ENCODE data around the gene WIPF1.

The WIPF1 gene

DNA sequence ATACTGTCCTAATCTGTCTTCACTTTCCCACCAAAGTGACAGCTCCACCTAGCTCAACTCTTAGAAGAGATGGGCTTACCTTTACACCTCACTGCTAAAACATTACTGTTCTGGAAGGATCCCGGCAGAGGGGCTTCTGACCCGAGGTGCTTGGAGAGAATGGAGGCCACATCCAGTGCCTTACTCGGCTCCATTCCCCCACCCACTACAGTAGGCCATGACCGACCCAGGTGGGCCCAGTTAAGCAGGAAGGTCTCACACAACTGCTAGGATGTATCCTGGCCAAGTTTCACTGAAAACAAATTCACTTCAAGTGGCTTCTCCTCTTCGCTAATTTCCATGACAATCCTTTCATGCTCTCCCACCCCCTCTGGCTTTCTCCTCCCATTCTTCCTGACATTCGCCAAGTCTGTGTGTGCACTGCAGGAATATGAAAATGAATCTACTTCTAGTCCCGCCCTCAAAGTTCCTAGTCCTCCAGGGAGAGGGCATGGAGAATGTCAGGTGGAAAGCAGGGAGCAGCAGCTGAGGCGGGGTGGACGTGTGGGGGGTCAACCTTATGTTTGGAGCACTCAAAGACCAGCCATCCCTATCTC lies 11.8 kb downstream of the WIPF1 start:
- no peak overlapping the region for H3K4me3 ChIP-seq (ENCODE audit: low read depth, low read length)
- no peak for DNase-seq (ENCODE audit: low read depth)
- no peak for TF ChIP-seq CTCF (conservative IDR thresholded peaks at IDR 0.05; ENCODE audit: low read depth, low read length)

DNA sequence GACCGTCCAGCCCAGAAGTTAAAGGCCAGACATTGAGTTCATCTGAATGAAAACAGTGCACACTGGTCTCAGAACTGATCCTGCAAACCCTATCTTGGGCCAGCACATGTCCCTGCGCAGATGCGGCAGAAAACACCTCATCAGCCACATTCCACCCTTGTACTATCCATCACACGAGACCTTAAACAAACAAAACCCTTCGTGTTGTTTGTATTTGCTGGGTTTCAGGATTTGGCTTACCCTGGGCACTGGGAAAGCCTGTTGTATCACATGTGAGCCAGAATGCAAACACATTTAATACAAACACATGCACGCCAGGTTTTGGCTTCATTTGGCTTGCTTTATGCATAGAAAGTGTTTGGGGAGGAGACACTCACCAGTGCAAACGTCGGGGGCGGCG lies 12.5 kb downstream of the WIPF1 start:
- no peak overlapping the region for H3K4me3 ChIP-seq (ENCODE audit: low read depth, low read length)
- TF ChIP-seq CTCF (conservative IDR thresholded peaks at IDR 0.05; ENCODE audit: low read depth, low read length) = no peak
- no peak for DNase-seq (ENCODE audit: low read depth)

DNA sequence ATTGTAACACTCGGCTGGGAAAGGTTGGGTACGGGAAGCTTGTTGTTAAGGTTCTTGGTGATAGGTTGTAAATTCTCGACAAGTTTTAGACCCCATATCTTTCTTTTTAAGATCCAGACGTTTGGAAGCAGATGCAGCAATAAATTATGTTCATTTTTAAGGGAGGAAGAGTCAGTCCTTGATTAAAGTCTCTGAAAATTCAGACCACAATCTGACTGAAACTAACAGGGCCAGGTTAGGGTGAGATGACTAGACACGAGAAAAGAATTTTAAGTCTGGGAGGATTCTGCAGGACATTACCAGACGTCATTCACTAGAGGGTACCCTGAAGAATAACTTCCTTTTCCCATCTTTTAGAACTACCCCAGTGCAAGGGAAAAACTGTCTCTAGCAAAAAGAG lies 16.1 kb downstream of the WIPF1 start:
- no peak for TF ChIP-seq CTCF (conservative IDR thresholded peaks at IDR 0.05; ENCODE audit: low read depth, low read length)
- DNase-seq (ENCODE audit: low read depth) = no peak
- H3K4me3 ChIP-seq (ENCODE audit: low read depth, low read length) = no peak overlapping the region

DNA sequence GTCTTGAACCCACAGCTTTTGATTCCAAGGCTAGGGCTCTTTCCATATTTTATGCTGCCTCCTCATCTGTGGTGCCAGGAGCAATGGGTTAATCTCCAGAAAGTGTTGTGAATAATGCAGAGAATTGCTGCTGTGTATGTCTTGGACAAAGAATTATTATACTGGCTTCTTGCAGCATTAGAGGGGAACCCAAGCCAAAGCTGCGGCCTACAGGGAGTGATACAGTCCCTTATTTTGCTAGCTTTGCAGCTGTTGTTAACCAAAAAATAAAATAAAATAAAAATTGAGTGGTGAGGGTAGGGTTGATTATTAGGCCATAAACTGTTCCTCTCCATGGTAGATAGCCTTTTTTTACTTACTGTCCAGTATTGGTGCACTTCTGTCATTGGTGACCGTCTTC lies 16.7 kb downstream of the WIPF1 start:
- no peak for TF ChIP-seq CTCF (conservative IDR thresholded peaks at IDR 0.05; ENCODE audit: low read depth, low read length)
- no peak overlapping the region for H3K4me3 ChIP-seq (ENCODE audit: low read depth, low read length)
- no peak for DNase-seq (ENCODE audit: low read depth)

GRCh38 chr2:174577967-174578589 lies 19.5 kb downstream of the WIPF1 start:
- peak; percentile 85 for TF ChIP-seq CTCF (conservative IDR thresholded peaks at IDR 0.05; ENCODE audit: low read depth, low read length)
- DNase-seq (ENCODE audit: low read depth) = peak; percentile 87
- H3K4me3 ChIP-seq (ENCODE audit: low read depth, low read length) = no peak overlapping the region

GRCh38 chr2:174575124-174575776 lies 22.4 kb downstream of the WIPF1 start:
- DNase-seq (ENCODE audit: low read depth) = no peak
- TF ChIP-seq CTCF (conservative IDR thresholded peaks at IDR 0.05; ENCODE audit: low read depth, low read length) = no peak
- no peak overlapping the region for H3K4me3 ChIP-seq (ENCODE audit: low read depth, low read length)

Measured in choroid plexus epithelial cell (primary cell).